ENCODE data around the gene ARID1B.

The ARID1B gene

GRCh38 chr6:156928126-156928525 lies 150.9 kb downstream of the ARID1B start:
- Histone ChIP-seq H3K9ac (ENCODE audit: low read depth, low read length) (no peak overlapping the region), H3K27ac (ENCODE audit: low read depth, low read length) (no peak overlapping the region)
- 92% methylated on average over 8 of the region's 8 CpGs for WGBS

DNA sequence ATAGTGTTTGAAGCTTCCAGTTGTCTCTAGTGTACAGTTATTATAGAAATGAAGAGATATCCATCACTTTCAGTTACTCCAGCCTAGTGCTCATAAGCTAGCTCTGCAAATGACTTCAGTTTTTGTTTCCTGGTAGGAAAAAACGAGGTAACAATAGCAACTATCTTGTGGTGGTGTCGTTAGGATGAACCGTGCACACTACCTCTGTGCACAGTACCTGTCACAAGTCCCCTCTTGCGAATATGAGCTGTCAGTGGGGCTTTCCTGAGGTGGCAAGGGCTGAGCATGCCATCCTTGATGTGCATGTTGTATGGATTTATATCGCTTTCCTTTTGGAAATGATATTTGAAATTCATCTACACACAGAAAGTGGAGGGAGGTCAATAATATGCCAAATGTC lies 151.8 kb downstream of the ARID1B start:
- peaks cover 42% of the 10 kb centered on the region for H3K4me1 ChIP-seq (ENCODE audit: insufficient read depth, low read length)
- 88% methylated on average over 5 of the region's 5 CpGs for WGBS
- H3K9ac ChIP-seq (ENCODE audit: low read depth, low read length), result no peak overlapping the region

More at GRCh38 chr6:156928126-156928525, 150.9 kb downstream of the ARID1B start:
- Histone ChIP-seq H3K4me1 (ENCODE audit: insufficient read depth, low read length) (peaks cover 34% of the 10 kb centered on the region), H3K4me3 (ENCODE audit: low read length) (no peak overlapping the region), H3K27me3 (ENCODE audit: insufficient read depth, low read length) (no peaks in the 10 kb centered on the region), H3K36me3 (ENCODE audit: insufficient read depth, low read length) (no peaks in the 10 kb centered on the region), H3K9me3 (ENCODE audit: insufficient read depth, low read depth, low read length) (no peaks in the 10 kb centered on the region)

DNA sequence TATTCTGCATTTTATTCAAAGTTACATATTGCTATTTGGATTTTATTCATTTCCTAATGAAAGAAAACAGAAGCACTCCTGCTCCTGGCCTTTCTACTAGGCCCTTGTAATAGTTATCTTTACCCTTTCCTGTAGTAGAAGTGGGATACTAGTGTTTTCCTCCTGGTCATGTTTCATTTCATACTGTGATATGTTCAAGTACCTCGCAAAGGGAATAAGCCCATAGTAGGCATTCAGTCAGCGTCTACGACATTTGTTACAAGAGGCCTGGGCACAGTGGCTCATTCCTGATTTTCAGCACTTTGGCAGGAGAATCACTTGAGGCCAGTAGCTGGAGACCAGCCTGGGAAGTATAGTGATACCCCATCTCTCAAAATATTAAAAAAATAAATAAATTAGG lies 154.1 kb downstream of the ARID1B start:
- no peaks in the 10 kb centered on the region for H3K27me3 ChIP-seq (ENCODE audit: insufficient read depth, low read length)
- H3K9ac ChIP-seq (ENCODE audit: low read depth, low read length), result no peak overlapping the region
- WGBS, result 98% methylated on average over 3 of the region's 3 CpGs
- H3K36me3 ChIP-seq (ENCODE audit: insufficient read depth, low read length), result peaks cover 8% of the 10 kb centered on the region; the same call in 1 of the 2 replicates
- H3K4me1 ChIP-seq (ENCODE audit: insufficient read depth, low read length), result peaks cover 28% of the 10 kb centered on the region
- H3K9me3 ChIP-seq (ENCODE audit: insufficient read depth, low read depth, low read length), result no peaks in the 10 kb centered on the region
- H3K4me3 ChIP-seq (ENCODE audit: low read length), result no peak overlapping the region
- H3K27ac ChIP-seq (ENCODE audit: low read depth, low read length), result no peak overlapping the region

More for the DNA sequence above, 151.8 kb downstream of the ARID1B start:
- Histone ChIP-seq H3K36me3 (ENCODE audit: insufficient read depth, low read length) (no peaks in the 10 kb centered on the region), H3K27me3 (ENCODE audit: insufficient read depth, low read length) (no peaks in the 10 kb centered on the region), H3K4me3 (ENCODE audit: low read length) (no peak overlapping the region), H3K27ac (ENCODE audit: low read depth, low read length) (no peak overlapping the region), H3K9me3 (ENCODE audit: insufficient read depth, low read depth, low read length) (no peaks in the 10 kb centered on the region)

- H3K4me1 ChIP-seq (ENCODE audit: insufficient read depth, low read length), result peaks cover 31% of the 10 kb centered on the region
- no peak overlapping the region; the same call in 1 of the 2 replicates for H3K4me3 ChIP-seq (ENCODE audit: low read length)
- no peaks in the 10 kb centered on the region for H3K27me3 ChIP-seq (ENCODE audit: insufficient read depth, low read length)
- H3K9ac ChIP-seq (ENCODE audit: low read depth, low read length), result peak overlapping the region; percentile 54
- WGBS, result 54% methylated on average over 7 of the region's 7 CpGs
- peaks cover 8% of the 10 kb centered on the region; the same call in 1 of the 2 replicates for H3K36me3 ChIP-seq (ENCODE audit: insufficient read depth, low read length)
- no peaks in the 10 kb centered on the region for H3K9me3 ChIP-seq (ENCODE audit: insufficient read depth, low read depth, low read length)
- H3K27ac ChIP-seq (ENCODE audit: low read depth, low read length), result peak overlapping the region; percentile 48; the same call in 1 of the 2 replicates
Measured at GRCh38 chr6:156933201-156934068, 156.3 kb downstream of the ARID1B start.

DNA sequence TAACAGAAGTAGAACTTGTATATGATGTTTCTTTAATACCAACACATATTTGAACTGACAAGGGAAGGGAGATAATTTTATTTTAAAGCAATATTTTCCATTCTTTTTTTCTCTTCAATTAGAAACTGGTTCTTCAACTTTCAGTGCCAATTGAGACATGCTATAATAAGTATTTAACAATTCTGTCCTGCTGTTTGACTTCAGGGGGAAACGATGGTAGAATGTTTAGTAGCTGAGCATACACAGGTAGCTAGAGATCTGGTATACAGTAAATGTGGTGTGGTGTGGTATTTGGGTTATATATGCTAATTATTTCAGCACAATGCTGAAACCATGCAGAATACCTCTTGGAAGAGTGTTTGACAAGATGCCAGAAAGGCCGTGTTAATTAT lies 156.9 kb downstream of the ARID1B start:
- H3K4me3 ChIP-seq (ENCODE audit: low read length), result no peak overlapping the region
- H3K4me1 ChIP-seq (ENCODE audit: insufficient read depth, low read length), result peaks cover 31% of the 10 kb centered on the region
- no peaks in the 10 kb centered on the region for H3K9me3 ChIP-seq (ENCODE audit: insufficient read depth, low read depth, low read length)
- peak overlapping the region; percentile 15 for H3K27ac ChIP-seq (ENCODE audit: low read depth, low read length)
- H3K36me3 ChIP-seq (ENCODE audit: insufficient read depth, low read length), result peaks cover 8% of the 10 kb centered on the region; the same call in 1 of the 2 replicates
- WGBS, result 87% methylated on average over 2 of the region's 2 CpGs
- H3K27me3 ChIP-seq (ENCODE audit: insufficient read depth, low read length), result no peaks in the 10 kb centered on the region
- no peak overlapping the region for H3K9ac ChIP-seq (ENCODE audit: low read depth, low read length)

GRCh38 chr6:156935000-156935399 lies 157.8 kb downstream of the ARID1B start:
- Histone ChIP-seq H3K36me3 (ENCODE audit: insufficient read depth, low read length) (peaks cover 8% of the 10 kb centered on the region; the same call in 1 of the 2 replicates), H3K27ac (ENCODE audit: low read depth, low read length) (no peak overlapping the region), H3K4me3 (ENCODE audit: low read length) (no peak overlapping the region), H3K9me3 (ENCODE audit: insufficient read depth, low read depth, low read length) (no peaks in the 10 kb centered on the region), H3K4me1 (ENCODE audit: insufficient read depth, low read length) (peaks cover 35% of the 10 kb centered on the region), H3K27me3 (ENCODE audit: insufficient read depth, low read length) (no peaks in the 10 kb centered on the region), H3K9ac (ENCODE audit: low read depth, low read length) (no peak overlapping the region)
- WGBS, result 93% methylated on average over 5 of the region's 5 CpGs

DNA sequence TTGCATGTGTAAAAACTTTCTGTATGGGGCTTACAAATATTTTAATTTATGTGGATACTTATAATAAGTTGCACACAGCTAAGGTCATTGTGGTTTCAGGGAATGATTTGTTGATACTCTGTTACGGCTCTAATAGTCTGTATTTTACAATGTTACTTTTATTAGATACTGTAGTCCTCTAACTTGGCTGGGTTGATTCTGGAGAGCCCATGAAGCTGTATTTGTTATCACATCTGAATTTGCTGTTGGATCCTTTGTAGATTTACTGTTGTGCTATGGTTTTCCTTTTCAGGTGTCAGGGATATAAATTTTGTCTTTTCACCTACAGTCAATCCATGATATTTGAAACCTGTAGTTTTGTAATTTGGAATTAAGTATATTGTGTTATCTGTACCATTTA lies 161.0 kb downstream of the ARID1B start:
- Histone ChIP-seq H3K4me1 (ENCODE audit: insufficient read depth, low read length) (peaks cover 36% of the 10 kb centered on the region), H3K27ac (ENCODE audit: low read depth, low read length) (no peak overlapping the region), H3K27me3 (ENCODE audit: insufficient read depth, low read length) (no peaks in the 10 kb centered on the region), H3K9me3 (ENCODE audit: insufficient read depth, low read depth, low read length) (no peaks in the 10 kb centered on the region), H3K9ac (ENCODE audit: low read depth, low read length) (no peak overlapping the region), H3K36me3 (ENCODE audit: insufficient read depth, low read length) (peaks cover 8% of the 10 kb centered on the region; the same call in 1 of the 2 replicates), H3K4me3 (ENCODE audit: low read length) (no peak overlapping the region)
- 89% methylated on average over 1 of the region's 1 CpG for WGBS

- Histone ChIP-seq H3K9ac (ENCODE audit: low read depth, low read length) (no peak overlapping the region), H3K36me3 (ENCODE audit: insufficient read depth, low read length) (peaks cover 7% of the 10 kb centered on the region; the same call in 1 of the 2 replicates), H3K4me1 (ENCODE audit: insufficient read depth, low read length) (peaks cover 40% of the 10 kb centered on the region), H3K9me3 (ENCODE audit: insufficient read depth, low read depth, low read length) (no peaks in the 10 kb centered on the region), H3K27me3 (ENCODE audit: insufficient read depth, low read length) (no peaks in the 10 kb centered on the region), H3K27ac (ENCODE audit: low read depth, low read length) (no peak overlapping the region), H3K4me3 (ENCODE audit: low read length) (no peak overlapping the region)
- WGBS, result 88% methylated on average over 5 of the region's 5 CpGs
Measured at GRCh38 chr6:156940221-156940620, 163.0 kb downstream of the ARID1B start.

DNA sequence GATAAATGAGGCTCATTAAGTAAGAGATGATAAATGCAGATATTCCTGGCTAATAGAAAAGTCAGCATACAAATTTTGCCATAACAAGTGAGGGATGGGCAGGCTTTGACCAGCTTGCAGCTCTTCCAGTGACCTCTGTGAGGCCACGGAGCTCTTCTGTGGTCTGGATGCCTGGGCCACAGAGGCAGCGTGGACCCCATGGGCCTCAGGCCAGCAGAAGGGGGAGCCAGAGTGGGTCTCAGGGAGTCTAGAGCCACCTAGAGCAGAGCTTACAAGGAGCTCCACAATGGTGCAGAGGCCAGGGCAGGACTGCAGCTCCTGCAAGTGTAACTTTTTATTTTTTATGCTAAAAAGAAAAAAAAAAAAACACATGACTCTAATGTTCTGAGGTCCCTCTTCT lies 165.1 kb downstream of the ARID1B start:
- Histone ChIP-seq H3K9ac (ENCODE audit: low read depth, low read length) (no peak overlapping the region), H3K4me3 (ENCODE audit: low read length) (no peak overlapping the region), H3K27ac (ENCODE audit: low read depth, low read length) (no peak overlapping the region), H3K27me3 (ENCODE audit: insufficient read depth, low read length) (no peaks in the 10 kb centered on the region), H3K4me1 (ENCODE audit: insufficient read depth, low read length) (peaks cover 45% of the 10 kb centered on the region), H3K36me3 (ENCODE audit: insufficient read depth, low read length) (no peaks in the 10 kb centered on the region), H3K9me3 (ENCODE audit: insufficient read depth, low read depth, low read length) (no peaks in the 10 kb centered on the region)
- 90% methylated on average over 2 of the region's 2 CpGs for WGBS

GRCh38 chr6:156943166-156943565 lies 166.0 kb downstream of the ARID1B start:
- no peaks in the 10 kb centered on the region for H3K27me3 ChIP-seq (ENCODE audit: insufficient read depth, low read length)
- peak overlapping the region; percentile 83 for H3K27ac ChIP-seq (ENCODE audit: low read depth, low read length)
- no peak overlapping the region for H3K9ac ChIP-seq (ENCODE audit: low read depth, low read length)
- H3K4me3 ChIP-seq (ENCODE audit: low read length), result no peak overlapping the region
- WGBS, result 79% methylated on average over 4 of the region's 6 CpGs
- peaks cover 54% of the 10 kb centered on the region for H3K4me1 ChIP-seq (ENCODE audit: insufficient read depth, low read length)
- no peaks in the 10 kb centered on the region for H3K36me3 ChIP-seq (ENCODE audit: insufficient read depth, low read length)
- H3K9me3 ChIP-seq (ENCODE audit: insufficient read depth, low read depth, low read length), result no peaks in the 10 kb centered on the region

DNA sequence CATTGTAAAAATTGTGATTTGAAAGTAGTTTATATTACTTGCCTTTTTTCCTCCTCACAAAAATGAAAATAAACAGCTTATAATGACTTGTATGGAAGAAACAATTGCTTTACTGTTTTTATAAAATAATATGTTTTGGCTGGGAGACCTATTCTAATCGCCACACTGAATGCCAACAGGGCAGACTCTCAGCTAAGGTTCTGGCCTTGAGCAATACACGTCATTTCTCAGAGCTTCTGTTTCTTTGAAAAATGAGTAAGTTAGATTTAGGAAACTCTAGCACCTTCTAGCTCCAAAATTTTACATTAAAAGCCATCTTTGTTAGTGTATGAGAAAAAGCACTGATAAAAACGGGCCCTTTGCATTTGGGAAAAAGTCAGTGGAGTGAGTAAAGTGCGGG lies 166.6 kb downstream of the ARID1B start:
- H3K9ac ChIP-seq (ENCODE audit: low read depth, low read length), result peak overlapping the region; percentile 9; the same call in 1 of the 2 replicates
- peak overlapping the region; percentile 19 for H3K4me3 ChIP-seq (ENCODE audit: low read length)
- H3K4me1 ChIP-seq (ENCODE audit: insufficient read depth, low read length), result peaks cover 59% of the 10 kb centered on the region

More for the DNA sequence above, 166.6 kb downstream of the ARID1B start:
- no peaks in the 10 kb centered on the region for H3K36me3 ChIP-seq (ENCODE audit: insufficient read depth, low read length)
- peak overlapping the region; percentile 83 for H3K27ac ChIP-seq (ENCODE audit: low read depth, low read length)
- whole genome bisulfite sequencing, result 63% methylated on average over 4 of the region's 4 CpGs
- no peaks in the 10 kb centered on the region for H3K9me3 ChIP-seq (ENCODE audit: insufficient read depth, low read depth, low read length)
- no peaks in the 10 kb centered on the region for H3K27me3 ChIP-seq (ENCODE audit: insufficient read depth, low read length)

All from HUES64 (cell line).